Dedifferentiated amniotic fluid mesenchymal stem cell (primary cell): ENCODE measurements around the gene KYAT1.

Experiments used
- DNase-seq: peaks from one replicate; pipeline ENCODE4 v3.0.0-alpha.2; 2016; ENCODE audit errors: extremely low spot score

KYAT1 gene

DNA sequence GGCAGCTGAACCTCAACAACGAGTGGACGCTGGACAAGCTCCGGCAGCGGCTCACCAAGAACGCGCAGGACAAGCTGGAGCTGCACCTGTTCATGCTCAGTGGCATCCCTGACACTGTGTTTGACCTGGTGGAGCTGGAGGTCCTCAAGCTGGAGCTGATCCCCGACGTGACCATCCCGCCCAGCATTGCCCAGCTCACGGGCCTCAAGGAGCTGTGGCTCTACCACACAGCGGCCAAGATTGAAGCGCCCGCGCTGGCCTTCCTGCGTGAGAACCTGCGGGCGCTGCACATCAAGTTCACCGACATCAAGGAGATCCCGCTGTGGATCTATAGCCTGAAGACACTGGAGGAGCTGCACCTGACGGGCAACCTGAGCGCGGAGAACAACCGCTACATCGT lies 26.6 kb upstream of the KYAT1 start:
- no peak for DNase-seq

DNA sequence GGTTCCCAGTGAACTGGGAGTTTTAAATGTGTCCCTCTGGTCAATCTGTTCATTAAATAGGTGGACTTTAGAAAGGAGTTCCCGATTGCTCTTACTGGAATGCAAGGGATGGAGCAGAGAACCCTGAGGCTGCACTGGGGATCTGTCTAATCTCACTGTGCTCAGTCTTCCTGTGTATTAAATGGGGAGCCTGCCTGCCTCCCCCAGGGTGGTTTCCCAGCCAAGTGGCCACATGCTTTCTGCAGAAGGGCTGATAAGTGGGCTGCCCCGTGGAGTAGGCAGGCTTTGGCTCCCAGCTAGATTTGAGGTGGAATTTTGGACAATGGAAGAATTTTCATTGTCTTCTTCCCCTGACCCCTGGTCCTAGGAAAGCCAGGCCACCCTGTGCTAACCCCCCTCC lies 25.0 kb upstream of the KYAT1 start:
- no peak for DNase-seq

DNA sequence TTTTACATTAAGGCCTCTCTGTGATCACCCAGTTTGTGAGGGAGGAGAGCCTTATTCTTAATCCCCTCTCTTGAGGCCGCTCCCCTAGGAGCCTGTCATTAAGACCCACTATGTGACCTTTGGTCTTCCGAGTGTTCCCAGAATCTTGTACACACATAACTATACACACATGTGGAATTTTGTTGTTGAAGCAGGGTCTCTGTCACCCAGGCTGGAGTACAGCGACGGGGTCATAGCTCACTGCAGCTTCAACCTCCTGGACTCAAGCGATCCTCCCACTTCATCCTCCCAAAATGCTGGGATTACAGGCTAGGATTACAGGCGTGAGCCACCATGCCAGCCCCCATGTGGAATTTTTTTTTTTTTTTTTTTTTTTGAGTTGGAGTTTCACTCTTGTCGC lies 24.2 kb upstream of the KYAT1 start:
- no peak for DNase-seq

DNA sequence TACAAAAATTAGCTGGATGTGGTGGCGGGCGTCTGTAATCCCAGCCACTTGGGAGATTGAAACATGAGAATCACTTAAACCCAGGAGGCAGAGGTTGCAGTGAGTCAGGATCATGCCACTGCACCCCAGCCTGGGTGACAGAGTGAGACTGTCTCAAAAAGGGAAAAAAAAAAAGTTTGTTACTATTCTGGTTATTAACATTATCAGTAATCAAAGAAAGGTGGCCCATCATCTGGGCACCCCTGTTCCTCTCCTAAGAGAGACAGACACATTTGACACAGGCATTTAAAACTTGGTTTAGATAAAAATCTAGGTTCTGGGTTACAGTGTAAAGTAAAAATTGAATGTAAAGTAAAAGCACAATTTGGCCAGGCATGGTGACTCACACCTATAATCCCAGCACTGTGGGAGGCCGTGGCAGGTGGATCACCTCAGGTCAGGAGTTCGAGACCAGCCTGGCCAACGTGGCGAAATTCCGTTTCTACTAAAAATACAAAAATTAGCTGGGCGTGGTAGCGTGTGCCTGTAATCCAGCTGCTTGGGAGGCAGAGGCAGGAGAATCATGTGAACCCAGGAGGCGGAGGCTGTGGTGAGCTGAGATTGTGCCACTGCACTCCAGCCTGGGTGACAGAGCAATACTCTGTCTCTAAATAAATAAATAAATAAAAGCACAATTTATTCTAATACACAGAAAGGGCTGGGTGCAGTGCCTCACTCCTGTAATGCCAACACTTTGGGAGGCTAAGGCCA lies 22.3 kb upstream of the KYAT1 start:
- no peak for DNase-seq

DNA sequence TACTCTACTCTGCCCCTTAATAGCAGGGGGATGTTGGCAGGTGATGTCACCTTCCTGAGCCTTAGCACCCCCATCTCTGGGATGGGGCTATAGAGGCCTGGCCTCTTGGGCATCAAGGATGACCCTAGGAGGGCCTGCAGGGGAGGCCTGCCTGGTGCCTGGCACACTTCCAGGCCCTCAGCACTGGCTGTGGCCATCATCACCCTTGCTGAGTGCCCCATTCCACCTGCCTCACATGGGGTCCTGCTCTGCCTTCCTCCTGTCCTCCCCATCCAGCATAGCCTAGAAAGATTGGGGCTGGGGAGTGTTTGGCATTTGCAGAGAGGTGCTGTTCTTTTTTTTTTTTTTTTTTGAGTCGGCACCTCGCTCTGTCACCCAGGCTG lies 21.3 kb upstream of the KYAT1 start:
- DNase-seq: no peak

DNA sequence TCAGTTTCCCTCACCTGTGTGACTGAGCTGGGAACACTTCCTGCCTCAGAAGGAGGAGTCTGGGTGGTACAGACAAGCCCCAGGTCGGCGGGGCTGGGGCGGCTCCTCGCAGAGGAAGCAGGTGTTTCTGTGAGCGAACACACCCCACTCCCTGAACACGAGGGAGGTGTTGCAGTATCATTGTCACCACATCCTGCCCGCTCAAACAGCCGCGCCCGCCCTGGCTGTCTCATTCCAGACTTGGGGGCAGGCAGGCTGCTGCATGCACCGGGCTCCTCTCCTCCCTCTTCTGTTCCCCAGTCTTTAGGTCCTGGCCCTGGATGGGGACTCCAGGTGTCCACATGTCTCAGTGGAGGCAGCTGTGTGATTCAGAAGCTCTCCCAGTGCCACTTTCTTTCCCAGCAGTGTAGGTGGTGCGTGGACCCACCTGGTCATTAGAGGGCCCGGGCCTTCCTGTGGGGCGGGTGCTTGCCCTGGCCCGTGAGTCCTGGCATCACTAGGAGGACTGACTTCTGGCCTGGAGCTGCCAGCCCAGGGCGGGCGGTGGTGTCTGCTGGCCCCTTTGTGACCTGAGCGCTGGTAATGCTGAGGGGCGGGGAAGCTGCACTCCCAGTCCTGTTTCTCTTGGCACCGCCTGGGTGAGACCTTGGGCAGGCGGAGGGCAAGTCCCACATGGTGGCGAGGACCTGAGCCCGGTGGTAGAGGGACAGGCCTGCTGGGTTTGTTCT lies 20.8 kb upstream of the KYAT1 start:
- DNase-seq: no peak

DNA sequence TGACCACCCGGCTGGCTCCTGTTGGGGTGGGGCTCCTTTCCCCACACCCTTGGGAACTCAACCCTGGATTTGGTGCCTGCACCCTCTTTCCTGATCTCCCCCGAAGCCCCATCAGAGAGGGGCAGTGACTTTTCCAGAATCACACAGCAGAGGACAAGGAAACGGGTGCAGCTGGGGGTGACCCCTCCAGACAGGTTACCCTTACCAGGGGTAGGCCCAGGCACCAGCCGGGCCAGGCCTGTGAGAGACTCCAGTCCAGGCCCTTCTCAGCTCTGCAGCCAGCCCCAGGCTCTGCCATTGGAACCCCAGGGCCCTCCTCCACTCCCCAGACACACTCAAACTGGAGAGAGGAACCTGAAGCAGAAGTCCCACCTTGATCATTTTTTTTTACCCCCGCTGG lies 20.1 kb upstream of the KYAT1 start:
- DNase-seq: no peak

DNA sequence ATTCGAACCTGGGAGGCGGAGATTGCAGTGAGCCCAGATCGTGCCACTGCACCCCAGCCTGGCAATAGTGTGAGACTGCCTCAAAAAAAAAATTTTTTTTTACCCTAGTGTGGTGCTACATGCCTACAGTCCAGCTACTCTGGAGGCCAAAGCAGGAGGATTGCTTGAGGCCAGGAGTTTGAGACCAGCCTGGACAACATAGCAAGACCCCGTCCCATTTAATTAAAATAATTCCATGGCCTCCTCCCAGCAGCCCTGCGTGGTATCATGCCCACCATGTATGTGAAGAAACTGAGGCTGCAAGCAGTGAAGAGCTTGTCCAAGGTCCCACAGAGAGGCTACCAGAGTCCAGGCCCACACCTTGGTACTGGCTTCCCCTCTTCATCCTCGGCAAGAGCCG lies 19.6 kb upstream of the KYAT1 start:
- DNase-seq: no peak

DNA sequence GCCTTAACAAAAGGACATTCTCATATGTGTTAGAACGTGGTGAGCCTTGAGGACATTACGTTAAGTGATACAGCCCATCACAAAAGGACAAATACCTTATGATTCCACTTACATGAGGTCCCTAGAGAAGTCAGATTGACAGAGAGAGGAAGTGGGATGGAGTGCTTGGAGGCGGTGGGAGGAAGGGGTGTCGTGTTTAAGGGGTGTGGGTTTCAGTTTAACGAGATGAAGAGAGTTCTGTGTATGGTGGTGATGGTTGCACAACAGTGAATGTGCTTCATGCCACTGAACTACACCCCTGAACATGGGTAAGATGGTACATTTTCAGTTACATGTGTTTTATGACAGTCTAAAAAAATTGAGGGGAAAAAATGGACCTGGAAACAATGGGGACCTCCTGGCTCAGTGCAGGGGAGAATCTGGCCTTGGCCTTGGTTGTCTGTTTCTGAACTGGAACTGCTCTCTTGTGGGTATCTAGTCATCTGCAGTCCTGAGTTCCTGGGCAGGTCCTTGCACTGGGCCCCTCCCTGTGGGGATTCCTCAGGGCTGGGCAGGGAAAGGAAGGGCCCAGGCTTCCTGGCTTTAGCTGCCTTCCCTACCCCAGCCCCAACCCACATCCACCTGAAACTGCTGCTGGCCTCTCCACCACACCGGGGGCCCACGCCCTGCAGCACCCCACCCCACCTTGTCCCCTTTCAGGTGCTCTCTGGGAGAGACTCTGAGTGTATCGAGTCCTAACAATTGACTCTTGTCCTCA lies 18.0 kb upstream of the KYAT1 start:
- no peak for DNase-seq

DNA sequence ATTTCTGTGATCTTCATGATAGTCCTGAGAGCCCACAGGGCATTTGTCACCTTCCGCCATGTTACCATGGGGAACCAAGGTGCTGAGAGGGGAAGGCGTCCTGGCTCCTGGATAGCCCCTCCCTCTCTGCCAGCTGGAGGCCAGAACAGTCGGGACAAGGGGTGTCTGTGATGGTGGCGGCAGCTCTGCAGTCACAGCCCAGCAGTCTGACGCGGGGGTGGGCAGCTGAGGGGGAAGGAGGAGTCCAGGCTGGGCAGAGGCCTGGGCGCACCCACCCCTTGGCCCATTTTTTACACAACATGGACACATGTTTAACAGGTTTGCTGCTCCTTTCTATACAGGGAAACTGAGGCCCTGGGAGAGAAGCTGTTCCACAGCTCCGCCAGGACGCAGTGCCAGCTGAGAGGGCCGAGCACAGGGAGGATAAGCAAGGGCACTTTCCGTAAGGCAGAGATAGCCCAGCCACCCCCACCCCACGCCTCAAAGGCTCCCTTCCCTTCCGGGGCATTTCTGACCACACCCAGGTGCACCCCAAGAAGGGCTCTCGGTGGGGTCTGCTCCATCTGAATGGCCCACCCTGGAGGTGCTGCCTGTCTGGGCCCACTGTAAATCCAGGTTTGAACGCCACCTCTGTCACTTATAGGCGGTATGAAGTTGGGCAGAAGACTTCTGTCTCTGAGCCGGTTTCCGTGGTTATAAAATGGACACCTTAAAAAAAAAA lies 17.3 kb upstream of the KYAT1 start:
- no peak for DNase-seq

DNA sequence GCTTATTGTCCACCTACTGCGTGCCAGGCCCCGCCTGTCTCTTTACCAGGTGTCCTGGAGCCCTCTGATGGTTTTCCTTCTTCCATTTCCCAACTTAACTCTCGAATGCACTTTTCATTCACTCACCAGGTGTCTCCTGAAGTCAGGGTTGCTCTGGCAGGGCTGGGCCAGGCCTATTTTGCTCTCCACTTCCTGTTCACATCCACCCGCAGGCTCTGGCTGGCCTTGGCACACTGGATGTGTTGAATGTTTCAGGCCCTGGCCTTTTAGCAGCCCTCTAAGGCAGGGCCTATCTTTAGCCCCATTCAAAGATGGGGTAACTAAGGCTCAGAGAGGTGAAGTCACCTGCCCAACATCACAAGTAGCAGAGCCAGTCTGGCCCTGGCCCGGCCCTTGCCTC lies 16.6 kb upstream of the KYAT1 start:
- no peak for DNase-seq

DNA sequence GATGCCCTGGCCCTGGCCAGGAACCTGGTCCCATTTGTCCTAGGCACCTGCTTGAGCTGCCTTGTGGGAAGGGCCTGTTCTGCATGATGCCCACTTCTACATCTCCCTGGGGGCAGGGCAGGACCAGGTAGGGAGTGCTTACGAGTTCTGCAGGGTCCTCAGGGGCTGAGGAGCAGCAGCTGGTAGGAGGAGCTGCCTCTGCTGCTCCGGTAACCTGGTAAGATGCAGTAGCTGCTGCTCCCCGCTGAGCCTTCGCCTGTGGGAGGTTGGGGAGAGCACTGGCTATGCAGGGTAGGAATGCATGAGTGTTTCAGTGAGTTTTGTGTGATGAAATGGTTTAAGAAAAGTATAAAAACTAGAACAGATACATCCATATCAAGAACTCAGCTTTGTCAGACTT lies 13.8 kb upstream of the KYAT1 start:
- DNase-seq: no peak

DNA sequence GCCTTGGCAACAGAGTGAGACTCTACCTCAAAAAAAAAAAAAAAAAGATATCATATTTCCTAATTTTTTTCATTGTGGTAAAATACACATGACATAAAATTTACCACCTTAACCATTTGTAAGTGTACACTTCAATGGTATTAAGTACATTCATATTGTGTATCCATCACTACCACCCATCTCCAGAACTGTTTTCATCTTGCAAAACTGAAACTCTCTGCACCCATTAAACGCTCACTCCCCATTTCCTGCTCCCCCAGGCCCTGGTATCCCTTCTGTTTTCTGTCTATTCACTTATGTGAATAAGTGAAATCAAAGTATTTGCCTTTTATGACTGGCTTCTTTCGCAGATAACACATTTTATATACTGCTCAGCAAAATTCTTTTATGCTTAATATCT lies 13.0 kb upstream of the KYAT1 start:
- DNase-seq: no peak

DNA sequence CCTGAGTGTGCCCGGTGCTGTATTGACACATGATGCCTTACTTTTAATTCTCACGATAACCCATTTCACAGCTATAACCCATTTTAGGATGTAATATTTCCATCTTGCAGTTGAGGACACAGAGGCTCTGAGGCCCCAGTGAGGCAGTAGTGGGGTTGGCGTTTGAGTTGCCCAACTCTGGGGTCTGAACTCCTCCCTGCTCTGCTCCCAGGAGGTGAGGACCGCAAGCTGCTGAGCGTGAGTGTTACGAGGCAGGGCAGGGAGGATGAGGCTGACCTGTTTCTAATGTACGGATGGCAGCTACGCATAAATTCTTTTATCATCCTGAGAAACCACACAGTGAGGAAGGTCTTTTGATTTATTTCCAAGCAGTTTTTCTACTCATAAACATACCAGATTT lies 11.6 kb upstream of the KYAT1 start:
- DNase-seq: no peak

DNA sequence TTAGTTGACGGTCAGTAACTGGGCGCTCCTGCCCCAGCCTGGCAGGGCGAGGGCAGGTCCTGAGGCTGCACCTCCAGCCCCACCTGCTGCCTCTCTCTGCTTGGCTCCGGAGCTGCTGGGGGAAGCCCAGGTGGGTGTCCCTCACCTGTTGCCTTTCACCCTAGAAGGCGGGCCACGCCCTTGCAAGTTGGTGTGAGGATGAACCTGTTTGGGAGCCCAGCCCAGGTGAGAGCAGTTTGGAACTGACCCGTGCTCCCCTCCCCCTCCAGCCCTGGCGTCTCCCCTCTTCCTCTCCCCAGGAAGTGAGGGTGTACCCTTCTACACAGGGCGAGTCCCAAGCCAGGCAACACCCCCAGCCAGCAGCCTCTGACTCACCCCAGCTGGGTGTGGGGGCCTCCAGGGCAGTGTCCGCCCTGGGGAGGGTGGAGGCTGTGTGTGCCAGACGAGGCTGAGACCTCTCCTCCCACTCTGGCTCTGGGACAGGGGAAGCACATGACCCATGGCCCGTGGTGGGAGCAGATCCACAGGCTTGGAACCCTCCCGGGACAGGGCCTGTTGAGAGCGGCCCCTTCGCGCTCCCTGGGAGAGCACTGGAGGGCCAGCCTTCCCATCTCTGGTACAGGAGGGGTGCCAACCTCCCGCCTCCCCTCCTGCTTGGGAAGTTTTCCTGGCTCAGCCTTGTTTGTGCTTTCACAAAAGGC lies 10.6 kb upstream of the KYAT1 start:
- peak; percentile 58 for DNase-seq

DNA sequence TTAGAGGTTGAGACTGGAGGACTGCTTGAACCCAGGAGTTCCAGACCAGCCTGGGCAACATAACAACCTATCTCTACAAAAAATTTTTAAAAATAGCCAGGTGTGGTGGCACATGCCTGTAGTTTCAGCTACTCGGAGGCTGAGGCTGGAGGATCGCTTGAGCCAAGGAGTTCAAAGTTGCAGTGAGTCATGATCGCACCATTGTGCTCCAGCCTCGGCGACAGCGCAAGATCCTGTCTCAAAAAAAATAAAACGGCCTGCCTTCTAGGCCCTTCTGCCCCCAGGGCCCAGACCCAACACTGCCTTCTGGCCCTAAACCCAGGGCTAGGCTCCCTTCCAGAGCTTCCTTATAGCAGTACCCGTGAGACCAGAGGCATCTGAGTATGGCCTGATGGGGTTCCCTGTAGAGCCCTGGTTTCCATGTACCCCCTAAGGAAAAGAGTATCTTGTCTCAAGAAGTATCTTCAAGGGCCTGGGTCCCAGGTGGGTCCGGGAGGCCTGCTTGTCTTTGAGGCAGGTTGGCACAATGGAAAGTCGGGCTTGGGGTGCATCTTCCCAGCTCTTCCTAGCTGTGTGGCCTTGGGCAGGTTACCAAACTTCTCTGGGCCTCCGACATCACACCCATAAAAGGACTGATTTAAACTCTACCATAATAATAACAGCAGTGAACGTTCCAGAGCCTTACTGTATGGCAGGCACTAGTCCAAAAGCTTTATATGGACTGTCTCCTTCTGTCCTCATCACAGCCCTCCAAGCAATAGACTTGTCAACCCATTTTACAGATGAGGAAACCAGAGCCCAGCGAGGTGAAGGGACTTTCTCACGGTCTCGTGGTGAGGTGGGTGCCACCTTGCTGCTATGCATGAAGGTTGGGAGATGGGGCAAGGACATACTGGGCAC lies 9.8 kb upstream of the KYAT1 start:
- no peak for DNase-seq

DNA sequence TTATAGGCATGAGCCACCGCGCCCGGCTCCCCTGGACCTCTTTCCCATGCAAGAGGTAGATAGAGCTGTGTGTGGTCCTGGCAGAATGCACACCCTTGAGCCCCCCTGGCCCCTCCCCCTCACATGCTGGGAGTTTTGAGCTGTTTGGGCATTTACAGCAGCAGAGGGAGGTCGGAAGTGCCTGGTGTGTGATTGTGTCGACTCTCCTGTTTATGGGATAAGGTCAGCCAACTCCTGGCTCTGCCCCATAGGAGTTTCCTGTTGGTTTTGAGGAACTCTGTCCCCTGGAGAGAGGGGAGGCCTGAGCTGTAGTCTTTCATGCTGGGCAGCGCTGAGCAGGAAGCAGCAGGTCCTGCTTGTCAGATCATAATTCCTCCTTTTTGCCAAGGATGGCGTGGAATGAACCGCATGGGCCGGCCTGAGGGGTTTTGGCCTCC lies 6.2 kb upstream of the KYAT1 start:
- no peak for DNase-seq

DNA sequence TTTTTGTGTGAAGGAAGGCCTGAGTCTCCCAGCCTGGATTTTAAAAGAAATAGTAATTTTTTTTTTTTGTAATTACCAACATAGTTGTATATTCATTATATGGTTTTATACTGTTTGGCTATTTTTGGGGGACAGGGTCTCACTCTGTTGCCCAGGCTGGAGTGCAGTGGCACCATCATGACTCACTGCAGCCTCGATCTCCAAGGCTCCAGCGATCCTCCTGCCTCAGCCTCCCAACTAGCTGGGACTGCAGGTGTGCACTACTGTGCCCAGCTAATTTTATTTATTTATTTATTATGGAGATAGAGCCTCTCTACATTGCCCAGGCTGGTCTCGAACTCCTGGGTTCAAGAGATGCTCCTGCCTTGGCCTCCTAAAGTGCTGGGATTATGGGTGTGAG lies 5.3 kb upstream of the KYAT1 start:
- no peak for DNase-seq

DNA sequence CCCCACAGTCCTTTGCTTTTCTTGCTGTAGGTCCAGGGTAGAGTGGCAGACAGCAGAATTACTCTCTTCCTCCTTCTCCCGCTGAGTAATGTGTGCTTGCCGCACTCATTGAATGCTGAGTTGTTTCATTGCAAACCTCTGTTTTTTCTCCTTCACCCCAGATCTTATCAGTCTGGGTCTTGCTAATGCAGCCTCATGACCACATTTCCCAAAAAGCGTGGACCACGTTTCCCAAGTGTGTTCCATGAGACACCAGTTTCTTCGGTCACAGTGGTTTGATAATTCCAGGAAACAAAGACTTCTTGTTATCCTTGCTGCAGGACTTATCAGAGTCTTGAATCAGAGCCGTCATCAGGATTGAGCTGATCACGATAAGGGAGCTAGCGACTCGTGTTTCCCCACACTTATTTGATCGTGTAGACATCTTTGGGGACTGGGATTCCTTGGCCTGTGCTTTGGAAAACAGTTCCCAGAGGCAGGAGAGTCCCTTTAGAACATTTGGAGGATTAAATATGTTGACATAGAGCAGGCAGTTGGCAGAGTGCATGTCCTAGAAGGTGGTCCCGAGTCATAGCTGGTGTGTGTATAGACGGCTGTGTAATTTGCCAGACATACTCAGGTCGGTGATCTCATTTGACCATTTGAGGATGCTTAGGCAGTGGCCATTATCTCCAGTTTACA lies 4.6 kb upstream of the KYAT1 start:
- DNase-seq: no peak

DNA sequence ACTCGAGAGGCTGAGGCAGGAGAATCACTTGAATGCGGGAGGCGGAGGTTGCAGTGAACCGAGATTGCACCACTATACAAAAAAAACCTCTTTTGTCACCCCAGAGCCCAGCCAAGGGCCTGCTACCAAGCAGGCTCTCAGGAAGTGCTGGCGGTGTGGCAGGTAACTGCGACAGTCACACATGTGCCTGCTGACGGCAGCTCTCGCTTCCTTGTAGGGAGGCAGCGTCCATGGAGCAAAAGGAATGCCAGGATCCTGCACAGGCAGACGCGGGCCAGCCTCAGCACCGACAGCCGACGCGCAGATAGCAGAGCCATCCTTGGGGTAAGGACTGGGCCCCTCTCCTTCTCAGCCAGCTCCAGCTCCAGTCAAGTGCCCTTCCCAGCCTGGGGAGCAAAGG lies 4.0 kb upstream of the KYAT1 start:
- DNase-seq: no peak
